Prostate gland (tissue), 2 donors: ENCODE measurements around the gene CDK5RAP1.

Source experiments
- CTCF ChIP-seq, 4 experiments: fragments of 200-600 bp in 2 of 4; fragments of 450-650 bp in 2 of 4; sonication (generic) in 2 of 4; IDR thresholded peaks; 1 replicate in 3 of 4; 2 replicates in 1 of 4; pipeline ENCODE4 v1.5.1; 2016 to 2019; ENCODE audit warnings: antibody characterized with exemption in 4 of 4, mild to moderate bottlenecking in 2 of 4, moderate library complexity in 2 of 4
- POLR2A ChIP-seq: fragments of 450-650 bp; IDR thresholded peaks from one replicate; pipeline ENCODE4 v1.6.1; 2016; ENCODE audit warnings: antibody characterized with exemption, mild to moderate bottlenecking
- POLR2AphosphoS5 ChIP-seq: sonication (generic); formaldehyde crosslinking; IDR thresholded peaks from one replicate; pipeline ENCODE4 v1.6.1; 2017; ENCODE audit warnings: antibody characterized with exemption

- TF ChIP-seq CTCF (IDR thresholded peaks at IDR 0.05) (no peak), POLR2A (no peak), POLR2AphosphoS5 (no peak)
Observed at GRCh38 chr20:33443006-33443511, 41.7 kb upstream of the CDK5RAP1 start.
